HEK293 (cell line): ENCODE data around the gene RBPJL.

Source experiments
- CTCF ChIA-PET: fragments of 350-600 bp; formaldehyde crosslinking; extraction: SDS; loops from one replicate; lab custom pipeline; 2021; ENCODE audit warnings: antibody characterized with exemption; lab: Yijun Ruan, JAX
- POLR2A ChIA-PET: fragments of 300-600 bp; formaldehyde crosslinking; extraction: SDS; loops from one replicate; lab custom pipeline; 2020; ENCODE audit warnings: antibody characterized with exemption, inconsistent platforms; lab: Yijun Ruan, JAX
- H3K27ac ChIP-seq: fragments of 200-500 bp; sonication (Bioruptor generic); 2 replicates; pipeline ENCODE4 v1.5.1; 2014; ENCODE audit warnings: low read depth, low read length, control low read depth, inconsistent platforms; ENCODE audit errors: extremely low read depth
- H3K36me3 ChIP-seq, 2 experiments: fragments of 200-500 bp in 1 of 2; sonication (Bioruptor generic) in 1 of 2; 1 replicate in 1 of 2; 2 replicates in 1 of 2; pipeline ENCODE4 v1.5.1; 2014 to 2017; ENCODE audit warnings: inconsistent platforms in 2 of 2, low read length in 2 of 2; ENCODE audit not compliant: control insufficient read depth in 2 of 2, insufficient read depth in 1 of 2
- H3K4me1 ChIP-seq: fragments of 200-500 bp; sonication (Bioruptor generic); 2 replicates; pipeline ENCODE4 v1.5.1; 2014; ENCODE audit warnings: mild to moderate bottlenecking, low read length, inconsistent platforms; ENCODE audit not compliant: control insufficient read depth, insufficient read depth
- H3K4me3 ChIP-seq: 2 replicates; pipeline ENCODE4 v1.5.1; 2011; ENCODE audit warnings: low read depth, mild to moderate bottlenecking, control low read depth, low read length, moderate library complexity
- H3K9me3 ChIP-seq: fragments of 200-500 bp; sonication (Bioruptor generic); 2 replicates; pipeline ENCODE4 v1.5.1; 2014; ENCODE audit warnings: low read depth, low read length, inconsistent platforms; ENCODE audit not compliant: control insufficient read depth, insufficient read depth
- EGR2 ChIP-seq: fragments of 450-650 bp; formaldehyde crosslinking; IDR thresholded peaks from 2 replicates; pipeline ENCODE4 v1.5.1; 2016; ENCODE audit warnings: low read depth, missing biosample characterization, missing genetic modification characterization
- GLI2 ChIP-seq: fragments of 450-650 bp; formaldehyde crosslinking; IDR thresholded peaks from 2 replicates; pipeline ENCODE4; 2017; ENCODE audit warnings: missing biosample characterization, missing genetic modification characterization, low read depth, borderline replicate concordance
- GLIS2 ChIP-seq: fragments of 450-650 bp; formaldehyde crosslinking; IDR thresholded peaks from 2 replicates; pipeline ENCODE4 v1.5.1; 2016; ENCODE audit warnings: missing biosample characterization, missing genetic modification characterization
- MEIS1 ChIP-seq: sonication (generic); formaldehyde crosslinking; IDR thresholded peaks from 2 replicates; pipeline ENCODE4 v1.8.1; 2022; ENCODE audit warnings: missing genetic modification reagents, mild to moderate bottlenecking, borderline replicate concordance
- SCRT1 ChIP-seq: fragments of 450-650 bp; formaldehyde crosslinking; IDR thresholded peaks from 2 replicates; pipeline ENCODE4 v1.5.1; 2016; ENCODE audit warnings: missing biosample characterization, missing genetic modification characterization, borderline replicate concordance
- SCRT2 ChIP-seq: fragments of 450-650 bp; formaldehyde crosslinking; IDR thresholded peaks from 2 replicates; pipeline ENCODE4 v1.5.1; 2016; ENCODE audit warnings: missing biosample characterization, missing genetic modification characterization
- ZBTB17 ChIP-seq: fragments of 450-650 bp; formaldehyde crosslinking; IDR thresholded peaks from 2 replicates; pipeline ENCODE4 v1.5.1; 2016; ENCODE audit warnings: missing biosample characterization, missing genetic modification characterization
- ZFHX2 ChIP-seq: fragments of 450-650 bp; formaldehyde crosslinking; conservative IDR thresholded peaks from 2 replicates; pipeline ENCODE4 v1.5.1; 2016; ENCODE audit warnings: missing biosample characterization, missing genetic modification characterization
- ZIC2 ChIP-seq: fragments of 450-650 bp; formaldehyde crosslinking; IDR thresholded peaks from 2 replicates; pipeline ENCODE4 v1.5.1; 2016; ENCODE audit warnings: missing biosample characterization, missing genetic modification characterization
- ZNF114 ChIP-seq: fragments of 450-650 bp; formaldehyde crosslinking; IDR thresholded peaks from 2 replicates; pipeline ENCODE4 v1.5.0; 2017; ENCODE audit warnings: missing biosample characterization, missing genetic modification characterization
- ZNF157 ChIP-seq: fragments of 450-650 bp; formaldehyde crosslinking; IDR thresholded peaks from 2 replicates; pipeline ENCODE4 v1.5.1; 2016; ENCODE audit warnings: missing biosample characterization, missing genetic modification characterization
- ZNF169 ChIP-seq: fragments of 450-650 bp; formaldehyde crosslinking; IDR thresholded peaks from 2 replicates; pipeline ENCODE4 v1.5.1; 2016; ENCODE audit warnings: missing biosample characterization, missing genetic modification characterization
- ZNF174 ChIP-seq: fragments of 450-650 bp; formaldehyde crosslinking; IDR thresholded peaks from 2 replicates; pipeline ENCODE4 v1.5.0; 2017; ENCODE audit warnings: missing biosample characterization, mild to moderate bottlenecking, missing genetic modification characterization
- ZNF37A ChIP-seq: fragments of 450-650 bp; IDR thresholded peaks from 2 replicates; pipeline ENCODE4 v1.5.1; 2018; ENCODE audit warnings: missing biosample characterization, missing genetic modification characterization
- ZNF548 ChIP-seq: fragments of 450-650 bp; formaldehyde crosslinking; IDR thresholded peaks from 2 replicates; pipeline ENCODE4 v1.5.1; 2016; ENCODE audit warnings: missing biosample characterization, missing genetic modification characterization
- ZNF692 ChIP-seq: fragments of 450-650 bp; formaldehyde crosslinking; IDR thresholded peaks from 2 replicates; pipeline ENCODE4 v1.5.1; 2016; ENCODE audit warnings: missing biosample characterization, missing genetic modification characterization
- ZSCAN5A ChIP-seq: fragments of 450-650 bp; formaldehyde crosslinking; IDR thresholded peaks from 2 replicates; pipeline ENCODE4 v1.5.1; 2016; ENCODE audit warnings: missing biosample characterization, missing genetic modification characterization
- TF ChIP-seq, protein P1 (sequence below): fragments of 450-650 bp; formaldehyde crosslinking; IDR thresholded peaks from 2 replicates; pipeline ENCODE4 v1.5.1; 2016; ENCODE audit warnings: missing biosample characterization, missing genetic modification characterization, borderline replicate concordance
- TF ChIP-seq, protein P2 (sequence below): fragments of 450-650 bp; IDR thresholded peaks from 2 replicates; pipeline ENCODE4 v1.5.1; 2018; ENCODE audit warnings: missing biosample characterization, mild to moderate bottlenecking, missing genetic modification characterization
- TF ChIP-seq, protein P3 (sequence below): fragments of 450-650 bp; formaldehyde crosslinking; IDR thresholded peaks from 2 replicates; pipeline ENCODE4 v1.5.1; 2017; ENCODE audit warnings: missing biosample characterization, missing genetic modification characterization

The RBPJL gene

GRCh38 chr20:45341939-45342854, 35.6 kb downstream of the RBPJL start (continued):
- TF ChIP-seq ZNF692 (tag by site-specific recombination) (peak; percentile 38; the same call in 1 of the 2 replicates), ZNF114 (no peak), ZNF169 (no peak), ZNF157 (tag by site-specific recombination) (no peak), ZNF174 (tag by site-specific recombination) (no peak)

GRCh38 chr20:45342855-45343531, 36.4 kb downstream of the RBPJL start:
- ChIA-PET POLR2A (interaction anchor here (1.6 to 2.1 kb wide), 2 partner anchors 10 to 20 kb away, joined by 7 to 11 read pairs; partner anchors contain the start of gene SYS1), CTCF (interaction anchor here (0.7 to 2.3 kb wide), 5 partner anchors 15 to 94 kb away, joined by 3 to 11 read pairs (median 3); partner anchors contain the start of gene SYS1)
- Histone ChIP-seq H3K4me1 (peaks cover 38% of the 10 kb centered on the region), H3K36me3 (peaks cover 0 to 9% of the 10 kb centered on the region in 2 experiments; a peak in 1 of 3 replicates), H3K4me3 (no peak overlapping the region), H3K9me3 (no peaks in the 10 kb centered on the region), H3K27ac (peak overlapping the region; percentile 59; the same call in 1 of the 2 replicates)
- peak; percentile 86 for TF ChIP-seq ZIC2 (tag by site-specific recombination)
- TF ChIP-seq SCRT2 (tag by site-specific recombination) = peak; percentile 87
- TF ChIP-seq GLI2 (tag by site-specific recombination) = no peak
- TF ChIP-seq ZNF37A (tag by site-specific recombination) = no peak
- TF ChIP-seq, protein P1, sequence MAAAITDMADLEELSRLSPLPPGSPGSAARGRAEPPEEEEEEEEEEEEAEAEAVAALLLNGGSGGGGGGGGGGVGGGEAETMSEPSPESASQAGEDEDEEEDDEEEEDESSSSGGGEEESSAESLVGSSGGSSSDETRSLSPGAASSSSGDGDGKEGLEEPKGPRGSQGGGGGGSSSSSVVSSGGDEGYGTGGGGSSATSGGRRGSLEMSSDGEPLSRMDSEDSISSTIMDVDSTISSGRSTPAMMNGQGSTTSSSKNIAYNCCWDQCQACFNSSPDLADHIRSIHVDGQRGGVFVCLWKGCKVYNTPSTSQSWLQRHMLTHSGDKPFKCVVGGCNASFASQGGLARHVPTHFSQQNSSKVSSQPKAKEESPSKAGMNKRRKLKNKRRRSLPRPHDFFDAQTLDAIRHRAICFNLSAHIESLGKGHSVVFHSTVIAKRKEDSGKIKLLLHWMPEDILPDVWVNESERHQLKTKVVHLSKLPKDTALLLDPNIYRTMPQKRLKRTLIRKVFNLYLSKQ = no peak
- 0 out of 2 replicates have a peak, but pooled peaks have one; percentile 45 for TF ChIP-seq SCRT1 (tag by site-specific recombination)
- no peak for TF ChIP-seq ZNF548

DNA sequence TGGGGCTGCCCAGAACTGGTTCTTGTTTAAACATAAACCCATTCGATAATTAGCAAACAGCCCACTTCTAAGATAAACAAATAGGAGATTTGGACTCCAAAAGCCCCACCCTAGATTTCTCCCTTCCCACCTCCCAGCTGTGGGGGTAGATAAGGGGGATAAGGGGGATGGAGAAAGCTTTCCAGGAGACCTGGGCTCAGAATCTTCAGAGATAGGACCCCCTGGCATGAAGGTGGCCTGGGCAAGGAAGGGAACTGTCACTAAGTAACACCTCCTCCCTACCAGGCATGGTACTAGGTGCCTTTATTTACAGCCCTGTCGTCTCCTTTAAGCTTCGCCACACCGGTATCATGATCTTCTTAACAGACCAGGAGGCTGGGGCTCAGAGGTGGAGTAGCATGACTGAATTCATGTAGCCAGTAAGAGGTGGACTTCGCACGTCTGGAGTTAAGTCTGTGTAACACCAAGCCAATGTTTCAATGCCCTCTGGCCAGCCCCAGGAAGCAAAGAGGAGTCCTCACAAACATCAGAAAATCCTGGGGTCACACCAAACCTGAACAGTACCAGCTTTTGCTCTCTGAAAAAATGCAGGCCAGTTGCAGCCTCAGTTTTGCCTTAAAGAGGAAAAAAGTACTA, 37.0 kb downstream of the RBPJL start:
- Histone ChIP-seq H3K9me3 (no peaks in the 10 kb centered on the region), H3K4me1 (peaks cover 38% of the 10 kb centered on the region), H3K27ac (peak overlapping the region; percentile 44; the same call in 1 of the 2 replicates), H3K36me3 (peaks cover 0 to 9% of the 10 kb centered on the region in 2 experiments; a peak in 1 of 3 replicates), H3K4me3 (no peak overlapping the region)
- ChIA-PET POLR2A (interaction anchor here (0.8 to 2.1 kb wide), 4 partner anchors 9 to 64 kb away, joined by 3 to 11 read pairs (median 5); partner anchors contain the start of gene SYS1), CTCF (interaction anchor here (0.7 to 2.3 kb wide), 7 partner anchors 14 to 433 kb away, joined by 3 to 11 read pairs (median 3); partner anchors contain the start of gene SYS1)
- TF ChIP-seq ZFHX2 (tag by site-specific recombination) = peak; percentile 36; the same call in 1 of the 2 replicates
- TF ChIP-seq ZBTB17 = no peak
- no peak for TF ChIP-seq MEIS1
- TF ChIP-seq, protein P2, sequence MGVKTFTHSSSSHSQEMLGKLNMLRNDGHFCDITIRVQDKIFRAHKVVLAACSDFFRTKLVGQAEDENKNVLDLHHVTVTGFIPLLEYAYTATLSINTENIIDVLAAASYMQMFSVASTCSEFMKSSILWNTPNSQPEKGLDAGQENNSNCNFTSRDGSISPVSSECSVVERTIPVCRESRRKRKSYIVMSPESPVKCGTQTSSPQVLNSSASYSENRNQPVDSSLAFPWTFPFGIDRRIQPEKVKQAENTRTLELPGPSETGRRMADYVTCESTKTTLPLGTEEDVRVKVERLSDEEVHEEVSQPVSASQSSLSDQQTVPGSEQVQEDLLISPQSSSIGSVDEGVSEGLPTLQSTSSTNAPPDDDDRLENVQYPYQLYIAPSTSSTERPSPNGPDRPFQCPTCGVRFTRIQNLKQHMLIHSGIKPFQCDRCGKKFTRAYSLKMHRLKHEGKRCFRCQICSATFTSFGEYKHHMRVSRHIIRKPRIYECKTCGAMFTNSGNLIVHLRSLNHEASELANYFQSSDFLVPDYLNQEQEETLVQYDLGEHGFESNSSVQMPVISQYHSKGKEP = no peak
- peak; percentile 48 for TF ChIP-seq EGR2 (tag by site-specific recombination)
- peak; percentile 34; the same call in 1 of the 2 replicates for TF ChIP-seq GLIS2
- no peak for TF ChIP-seq ZSCAN5A
- TF ChIP-seq, protein P3, sequence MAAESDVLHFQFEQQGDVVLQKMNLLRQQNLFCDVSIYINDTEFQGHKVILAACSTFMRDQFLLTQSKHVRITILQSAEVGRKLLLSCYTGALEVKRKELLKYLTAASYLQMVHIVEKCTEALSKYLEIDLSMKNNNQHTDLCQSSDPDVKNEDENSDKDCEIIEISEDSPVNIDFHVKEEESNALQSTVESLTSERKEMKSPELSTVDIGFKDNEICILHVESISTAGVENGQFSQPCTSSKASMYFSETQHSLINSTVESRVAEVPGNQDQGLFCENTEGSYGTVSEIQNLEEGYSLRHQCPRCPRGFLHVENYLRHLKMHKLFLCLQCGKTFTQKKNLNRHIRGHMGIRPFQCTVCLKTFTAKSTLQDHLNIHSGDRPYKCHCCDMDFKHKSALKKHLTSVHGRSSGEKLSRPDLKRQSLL (tag by site-specific recombination) = no peak
